GM19463 (cell line): ENCODE measurements around the gene FAM170B.

Experiments
- ATAC-seq: cut with Tn5 transposase; IDR thresholded peaks from one replicate; pipeline ENCODE4 v1.9.1; 2021; ENCODE audit warnings: mild to moderate bottlenecking, moderate library complexity; ENCODE audit not compliant: unreplicated experiment

The FAM170B gene

DNA sequence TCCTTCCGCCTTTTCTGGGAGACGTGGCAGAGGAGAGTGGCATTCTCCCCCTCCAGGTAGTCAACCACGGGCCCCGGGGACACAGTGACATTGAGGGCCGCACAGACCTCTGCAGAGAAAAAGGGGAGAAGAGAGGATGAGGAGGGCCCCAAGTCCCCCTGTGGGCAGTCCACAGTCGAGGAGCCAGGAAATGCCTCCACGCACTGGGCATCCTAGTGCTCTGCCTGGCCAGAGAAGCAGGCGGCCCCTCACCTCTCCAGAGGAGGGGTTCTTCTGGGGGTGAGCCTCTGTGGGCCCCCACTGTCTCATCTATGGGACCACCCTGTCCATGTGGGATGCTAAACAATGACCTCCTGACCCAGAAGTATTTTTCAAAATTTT is 25.9 kb downstream of the FAM170B start:
- ATAC-seq = no peak

DNA sequence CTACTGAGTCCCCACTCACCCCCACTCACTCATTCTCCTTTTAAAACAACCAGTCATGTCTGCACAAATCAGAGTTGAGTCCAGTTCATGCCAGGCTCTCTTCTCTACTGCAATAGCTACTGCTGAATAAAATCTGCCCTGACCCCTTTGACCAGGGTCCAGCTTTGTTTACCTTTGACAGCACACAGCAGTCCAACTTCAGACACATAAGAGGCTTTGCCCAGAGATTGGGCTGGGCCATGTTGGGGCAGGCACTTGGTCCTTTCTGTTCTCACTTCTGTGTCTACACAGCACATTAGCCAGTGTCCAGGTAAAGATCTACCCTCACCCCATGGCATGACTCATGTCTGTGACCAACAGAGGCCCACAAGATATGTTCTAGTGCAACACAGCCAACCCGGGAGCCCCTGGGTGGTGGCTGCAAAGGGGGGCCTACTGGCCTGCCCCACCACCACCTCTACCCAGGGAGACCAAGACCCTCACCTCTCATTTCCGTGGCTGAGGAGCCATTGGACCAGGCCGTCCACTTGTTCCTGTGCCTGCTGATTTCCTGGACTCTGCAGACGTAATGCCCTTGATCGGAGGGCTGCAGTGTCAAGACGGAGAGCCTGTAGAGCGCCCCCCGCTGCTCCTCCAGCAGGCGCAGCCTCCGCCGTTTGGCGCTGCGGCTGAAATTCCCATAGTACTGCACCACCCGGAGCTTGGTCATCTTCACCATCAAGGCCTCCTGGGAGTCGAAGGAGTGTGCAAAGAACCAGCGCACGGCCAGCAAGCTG is 26.5 kb downstream of the FAM170B start:
- no peak for ATAC-seq

- ATAC-seq = no peak
These were observed 27.4 kb downstream of the FAM170B start for GRCh38 chr10:49106451-49106850.

DNA sequence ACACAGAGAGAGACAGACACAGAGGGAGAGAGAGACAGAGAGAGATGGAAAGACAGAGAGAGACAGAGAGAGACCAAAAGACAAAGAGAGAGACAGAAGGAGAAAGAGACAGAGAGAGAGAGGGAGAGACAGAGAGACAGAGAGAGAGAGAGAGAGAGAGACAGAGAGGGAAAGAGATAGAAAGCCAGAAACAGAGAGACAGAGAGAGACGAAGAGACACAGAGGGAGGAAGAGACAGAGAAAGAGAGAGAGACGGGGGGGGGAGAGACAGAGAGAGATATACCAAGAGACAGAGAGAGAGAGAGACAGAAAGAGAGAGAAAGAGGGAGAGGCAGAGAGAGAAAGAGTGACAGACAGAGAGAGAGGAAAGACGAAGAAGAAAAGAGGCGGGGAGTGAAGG is 28.7 kb downstream of the FAM170B start:
- ATAC-seq = no peak

DNA sequence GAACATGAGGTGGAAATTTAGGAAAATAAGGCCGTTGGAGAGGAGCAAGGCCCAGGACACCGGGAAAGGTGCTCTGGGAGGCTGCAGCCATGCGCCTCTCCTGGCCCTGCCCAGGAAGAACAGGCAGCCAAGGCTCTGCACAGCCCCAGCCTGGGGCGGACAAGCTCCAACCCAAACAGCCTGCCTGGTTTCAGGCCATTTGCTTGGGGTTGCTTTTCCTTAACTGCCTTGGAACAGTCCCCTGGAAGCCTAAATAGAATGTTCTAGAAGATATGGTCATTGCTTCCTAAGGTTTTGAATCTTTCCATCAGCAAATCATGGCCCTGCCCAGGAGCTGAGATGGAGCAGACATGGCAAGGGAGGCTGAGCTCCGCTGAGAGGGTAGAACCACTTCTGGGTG is 29.5 kb downstream of the FAM170B start:
- ATAC-seq = no peak

GRCh38 chr10:49103761-49104160 is 30.1 kb downstream of the FAM170B start:
- ATAC-seq = no peak

DNA sequence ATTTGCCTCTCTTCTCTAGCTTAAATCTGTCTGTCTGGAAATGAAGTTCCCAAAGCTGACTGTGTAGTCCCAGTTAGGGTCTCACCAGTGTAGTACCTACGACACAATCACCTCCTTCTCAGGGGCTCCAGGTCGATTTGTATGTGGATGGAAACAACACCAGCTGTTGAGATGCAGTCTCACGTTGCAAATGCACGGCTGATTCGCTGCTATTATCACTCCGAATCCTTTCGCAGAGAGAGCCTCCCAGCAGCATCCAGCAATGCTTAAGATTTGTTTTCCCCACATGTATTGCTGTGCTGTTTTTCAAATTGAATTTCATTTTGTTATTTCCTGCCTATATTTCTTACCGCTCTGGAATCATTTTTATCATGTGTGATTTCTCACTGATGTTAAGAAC is 34.8 kb downstream of the FAM170B start:
- ATAC-seq = no peak

DNA sequence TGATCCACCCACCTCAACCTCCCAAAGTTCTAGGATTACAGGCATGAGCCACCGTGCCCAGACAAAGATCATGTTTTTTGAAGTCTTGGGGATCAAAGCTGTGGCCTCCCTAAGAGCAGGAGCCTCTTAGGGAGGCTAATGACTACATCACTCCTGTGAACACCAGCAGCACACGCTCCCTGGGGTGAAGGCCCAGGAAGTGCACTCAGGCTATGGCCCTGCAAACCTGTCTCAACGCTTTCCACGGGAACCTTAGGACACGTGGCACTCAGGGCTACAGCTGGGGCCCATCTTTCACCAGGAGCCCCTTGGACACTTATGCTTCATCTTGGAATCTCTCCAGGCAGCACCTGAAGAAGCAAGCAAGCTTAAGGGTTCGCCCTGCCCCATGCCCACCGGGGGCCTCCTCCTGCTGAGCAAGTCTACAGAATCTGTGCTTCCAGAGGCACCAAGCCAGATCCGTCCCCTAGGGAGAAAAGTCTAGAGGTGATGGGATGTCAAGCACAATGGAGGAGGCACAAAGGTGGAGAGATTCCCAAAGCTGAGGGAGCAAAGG is 36.9 kb downstream of the FAM170B start:
- no peak for ATAC-seq

DNA sequence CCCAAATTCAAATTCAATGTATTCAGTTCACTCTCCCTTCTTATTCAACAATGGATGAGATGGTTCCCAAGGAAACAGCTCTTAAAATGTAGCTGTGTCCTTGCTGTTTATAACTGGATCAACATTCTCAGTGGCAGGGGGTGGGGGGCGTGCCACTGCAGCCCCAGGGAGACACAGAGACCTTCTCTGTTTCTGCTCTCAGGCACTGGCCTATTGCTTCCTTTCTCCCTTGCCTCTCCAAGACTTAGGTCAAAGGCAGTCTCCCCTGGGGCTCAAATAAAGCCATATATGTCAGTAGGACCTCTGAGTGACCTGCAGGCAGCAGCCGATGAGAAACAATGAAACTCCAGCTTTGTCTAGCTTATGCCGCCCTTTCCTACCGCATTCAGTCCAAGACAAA is 39.2 kb downstream of the FAM170B start:
- ATAC-seq = no peak

DNA sequence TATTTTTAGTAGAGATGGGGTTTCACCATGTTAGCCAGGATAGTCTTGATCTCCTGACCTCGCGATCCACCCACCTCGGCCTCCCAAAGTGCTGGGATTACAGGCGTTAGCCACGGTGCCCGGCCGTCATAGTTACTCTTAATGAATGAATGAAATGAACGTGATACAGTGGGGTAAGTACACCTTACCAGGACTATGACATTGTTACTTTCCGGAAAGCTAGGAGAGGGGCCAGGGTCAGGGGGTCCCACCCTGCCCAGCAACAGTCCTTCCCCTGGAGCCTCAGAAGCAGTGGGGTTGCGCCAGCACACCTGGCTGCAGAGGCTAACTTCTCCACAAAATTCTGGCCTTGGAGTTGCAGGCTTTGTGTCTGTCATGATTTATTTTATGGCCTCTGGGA is 39.9 kb downstream of the FAM170B start:
- ATAC-seq = no peak

- no peak for ATAC-seq
These were observed 41.3 kb downstream of the FAM170B start for GRCh38 chr10:49092477-49092876.

GRCh38 chr10:49091450-49092210 is 42.2 kb downstream of the FAM170B start:
- ATAC-seq = no peak

- ATAC-seq = no peak
These were observed 43.0 kb downstream of the FAM170B start for GRCh38 chr10:49090696-49091380.

GRCh38 chr10:49090189-49090575 is 43.6 kb downstream of the FAM170B start:
- no peak for ATAC-seq

- no peak for ATAC-seq
These were observed 44.1 kb downstream of the FAM170B start for GRCh38 chr10:49089557-49090188.

DNA sequence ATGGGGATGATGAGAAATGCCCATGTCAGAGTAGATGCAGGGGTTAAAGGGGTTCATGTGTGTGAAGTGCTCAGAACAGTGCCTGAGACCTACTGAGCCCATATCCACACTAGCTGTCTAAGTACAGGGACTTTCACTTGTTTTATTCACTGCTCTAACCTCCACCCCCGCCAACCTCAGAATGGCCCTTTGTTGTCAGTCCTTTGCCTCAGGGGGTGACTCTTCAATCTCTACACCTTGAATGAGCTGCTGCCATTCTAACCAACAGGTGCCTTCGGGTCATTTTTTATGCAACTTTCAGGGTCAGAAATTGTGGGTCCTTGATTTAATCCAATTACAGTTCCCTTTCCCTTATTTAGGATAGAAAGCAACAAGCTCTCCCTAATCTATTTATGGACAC is 44.7 kb downstream of the FAM170B start:
- ATAC-seq = no peak

- ATAC-seq = no peak
These were observed 46.9 kb downstream of the FAM170B start for GRCh38 chr10:49086889-49087288.

DNA sequence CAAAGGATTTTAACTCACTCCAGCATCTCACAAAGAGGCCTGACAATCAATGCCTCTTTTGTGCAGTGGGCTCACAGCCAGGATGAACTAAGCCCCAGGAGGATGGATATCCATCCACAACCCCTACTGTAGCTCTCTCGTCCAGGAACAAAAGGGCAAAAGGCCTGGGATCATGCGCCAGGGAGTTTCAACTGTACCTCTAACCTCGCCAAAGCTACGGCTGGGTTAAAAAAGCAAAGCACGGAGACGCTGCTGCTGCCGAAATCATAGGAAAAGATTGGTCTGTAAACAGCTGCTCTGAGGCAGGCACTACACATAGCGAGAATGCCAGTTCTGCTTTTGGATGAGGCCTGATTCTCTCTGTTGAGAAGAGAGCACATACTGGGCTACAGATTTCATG is 50.6 kb downstream of the FAM170B start:
- ATAC-seq = no peak

DNA sequence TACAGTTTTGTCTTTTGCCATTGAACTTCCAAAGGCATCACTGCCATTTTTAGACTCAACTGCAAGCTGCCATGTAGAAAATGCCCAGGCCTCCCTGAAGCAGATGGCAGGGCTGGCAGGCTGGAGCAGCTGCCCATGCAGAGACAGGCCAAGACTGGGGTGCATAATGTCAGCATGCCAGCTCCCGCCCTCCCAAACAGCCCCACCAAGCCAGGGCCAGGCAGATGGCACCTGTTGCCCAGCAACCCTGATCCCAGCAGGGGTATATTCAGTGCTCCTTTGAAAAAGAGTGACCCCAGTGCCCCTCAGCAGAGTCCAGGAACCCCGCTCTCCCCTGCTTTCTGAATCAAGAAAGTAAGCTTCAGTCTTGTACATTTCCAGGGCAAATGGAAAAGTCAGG is 51.1 kb downstream of the FAM170B start:
- no peak for ATAC-seq

DNA sequence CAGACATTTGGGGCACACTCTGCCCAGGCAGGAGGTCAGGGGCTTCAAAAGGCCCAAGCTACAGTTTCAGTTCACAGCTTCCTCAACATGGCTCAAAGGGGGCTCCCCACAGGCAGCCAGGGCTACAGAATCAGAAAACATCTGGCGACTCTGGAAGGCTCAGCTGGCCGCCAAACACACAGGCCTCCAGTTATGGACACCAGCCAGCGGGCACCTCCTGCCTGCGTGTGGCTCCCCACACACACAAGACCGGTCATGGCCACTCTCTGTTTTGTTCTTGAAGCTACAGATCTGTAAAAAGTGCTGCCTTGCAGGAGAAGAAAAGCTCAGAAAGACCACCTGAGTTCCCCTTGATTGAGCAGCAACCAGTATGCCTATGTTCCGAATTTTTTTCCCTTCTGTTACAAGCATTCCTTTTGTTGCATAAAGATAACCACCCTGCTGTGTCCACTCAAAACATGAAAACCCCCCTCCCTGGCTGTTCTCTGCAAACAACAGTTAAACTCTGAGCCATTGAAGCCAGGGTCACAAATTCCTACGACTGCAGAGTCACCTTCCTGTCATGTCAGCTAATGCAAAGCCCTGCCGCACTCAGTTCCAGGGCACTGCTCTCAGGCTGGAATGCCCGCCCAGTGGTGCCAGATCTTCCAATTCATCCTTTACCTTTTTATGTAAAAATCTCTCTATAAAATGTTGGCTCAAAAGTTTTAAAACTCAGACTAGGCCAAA is 52.1 kb downstream of the FAM170B start:
- no peak for ATAC-seq
